Measurements from ENCODE around the gene RGS12. TPM values are rescaled to one million over a fixed set of nuclear protein-coding genes. Genes with fewer than 3 reads are reported as not detected.

Gene RGS12
- total RNA-seq, 2 donors from 2014 or later: 45.2 to 48.6 TPM

DNA sequence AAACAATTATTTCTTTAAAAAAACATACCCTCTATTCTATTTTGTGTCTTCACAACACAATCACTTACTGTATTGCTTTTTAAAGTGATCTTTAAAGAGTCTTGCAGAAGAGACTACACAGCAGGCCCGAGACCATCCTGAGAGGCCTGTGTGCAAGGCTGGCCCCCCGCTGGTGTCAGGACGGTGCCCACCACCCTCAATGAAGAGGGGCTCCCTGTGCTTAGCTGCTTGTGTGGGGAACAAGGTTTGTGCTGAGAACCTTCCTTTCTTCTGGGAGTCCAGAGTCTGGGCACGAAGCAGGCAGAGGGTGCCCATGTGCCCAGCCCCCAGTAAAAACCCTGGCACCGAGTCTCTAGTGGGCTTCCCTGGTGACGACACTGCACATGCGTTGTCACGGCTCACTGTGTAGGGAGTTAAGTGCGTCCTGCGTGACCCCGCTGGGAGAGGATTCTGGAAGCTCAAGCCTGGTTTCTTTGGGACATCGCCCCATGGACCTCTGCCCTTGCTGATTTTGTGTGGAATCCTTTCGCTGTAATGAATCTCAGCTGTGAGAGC, 22.0 kb downstream of the RGS12 start:
- WGBS, 2 experiments (ENCODE audit: insufficient coverage in 1 of 2, insufficient read length in 1 of 2): 94 to 97% methylated on average over 11 to 13 of the region's 13 CpGs
- Histone ChIP-seq H3K27ac (ENCODE audit: low read depth, low read length) (no peak overlapping the region), H3K36me3 (ENCODE audit: control insufficient read depth, insufficient read depth, low read length) (peaks cover 18% of the 10 kb centered on the region), H3K4me3 (ENCODE audit: low read length) (no peak overlapping the region), H3K27me3 (ENCODE audit: control insufficient read depth, insufficient read depth, low read length, poor library complexity, severe bottlenecking) (no peaks in the 10 kb centered on the region), H3K9ac (ENCODE audit: extremely low read depth, low read length, poor library complexity, severe bottlenecking) (no peak overlapping the region), H3K4me1 (ENCODE audit: control insufficient read depth, insufficient read depth, low read length) (no peaks in the 10 kb centered on the region), H3K9me3 (ENCODE audit: control insufficient read depth, low read length) (no peaks in the 10 kb centered on the region)
- peak; percentile 25 for DNase-seq
- H3K36me3 Mint-ChIP-seq (ENCODE audit: low read depth): peaks cover 16% of the 10 kb centered on the region
- no peak overlapping the region for H3K4me3 Mint-ChIP-seq
- no peaks in the 10 kb centered on the region for H3K9me3 Mint-ChIP-seq
- H3K4me1 Mint-ChIP-seq: no peaks in the 10 kb centered on the region
- TF ChIP-seq, protein P1, sequence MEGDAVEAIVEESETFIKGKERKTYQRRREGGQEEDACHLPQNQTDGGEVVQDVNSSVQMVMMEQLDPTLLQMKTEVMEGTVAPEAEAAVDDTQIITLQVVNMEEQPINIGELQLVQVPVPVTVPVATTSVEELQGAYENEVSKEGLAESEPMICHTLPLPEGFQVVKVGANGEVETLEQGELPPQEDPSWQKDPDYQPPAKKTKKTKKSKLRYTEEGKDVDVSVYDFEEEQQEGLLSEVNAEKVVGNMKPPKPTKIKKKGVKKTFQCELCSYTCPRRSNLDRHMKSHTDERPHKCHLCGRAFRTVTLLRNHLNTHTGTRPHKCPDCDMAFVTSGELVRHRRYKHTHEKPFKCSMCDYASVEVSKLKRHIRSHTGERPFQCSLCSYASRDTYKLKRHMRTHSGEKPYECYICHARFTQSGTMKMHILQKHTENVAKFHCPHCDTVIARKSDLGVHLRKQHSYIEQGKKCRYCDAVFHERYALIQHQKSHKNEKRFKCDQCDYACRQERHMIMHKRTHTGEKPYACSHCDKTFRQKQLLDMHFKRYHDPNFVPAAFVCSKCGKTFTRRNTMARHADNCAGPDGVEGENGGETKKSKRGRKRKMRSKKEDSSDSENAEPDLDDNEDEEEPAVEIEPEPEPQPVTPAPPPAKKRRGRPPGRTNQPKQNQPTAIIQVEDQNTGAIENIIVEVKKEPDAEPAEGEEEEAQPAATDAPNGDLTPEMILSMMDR (conservative IDR thresholded peaks at IDR 0.05): no peak
- no peak overlapping the region for H3K27ac Mint-ChIP-seq
- no peaks in the 10 kb centered on the region for H3K27me3 Mint-ChIP-seq (ENCODE audit: insufficient read depth)

DNA sequence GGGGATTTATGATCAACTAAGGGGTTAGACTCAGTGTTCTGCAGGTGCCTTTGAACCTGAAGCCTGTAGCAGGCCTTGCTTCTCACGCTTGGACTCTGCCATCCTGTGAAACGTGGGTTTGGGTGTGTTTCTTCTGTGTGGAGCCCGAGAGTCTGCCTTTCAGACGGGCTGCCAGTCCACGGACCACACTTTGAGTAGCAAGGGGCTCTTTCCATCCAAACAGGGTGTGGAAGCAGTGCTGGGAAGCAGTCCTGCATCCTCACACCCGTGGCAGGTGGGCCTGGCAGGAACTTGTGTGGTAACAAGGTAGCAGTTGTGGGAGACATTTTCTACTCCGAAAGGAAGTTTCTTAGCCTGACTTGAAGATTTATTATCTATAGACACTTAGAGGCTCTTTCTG, 22.7 kb downstream of the RGS12 start:
- H3K9ac ChIP-seq (ENCODE audit: extremely low read depth, low read length, poor library complexity, severe bottlenecking): no peak overlapping the region
- DNase-seq: peak; percentile 19
- peaks cover 6% of the 10 kb centered on the region for H3K4me1 Mint-ChIP-seq
- H3K4me3 Mint-ChIP-seq: no peak overlapping the region
- no peaks in the 10 kb centered on the region for H3K27me3 ChIP-seq (ENCODE audit: control insufficient read depth, insufficient read depth, low read length, poor library complexity, severe bottlenecking)
- peaks cover 18% of the 10 kb centered on the region for H3K36me3 ChIP-seq (ENCODE audit: control insufficient read depth, insufficient read depth, low read length)
- TF ChIP-seq, protein P1 (conservative IDR thresholded peaks at IDR 0.05): no peak
- no peak overlapping the region for H3K27ac Mint-ChIP-seq
- H3K9me3 Mint-ChIP-seq: no peaks in the 10 kb centered on the region
- 90 to 96% methylated on average over 5 to 7 of the region's 7 CpGs for WGBS, 2 experiments (ENCODE audit: insufficient coverage in 1 of 2, insufficient read length in 1 of 2)
- no peak overlapping the region for H3K4me3 ChIP-seq (ENCODE audit: low read length)
- H3K27me3 Mint-ChIP-seq (ENCODE audit: insufficient read depth): no peaks in the 10 kb centered on the region
- peaks cover 2% of the 10 kb centered on the region for H3K4me1 ChIP-seq (ENCODE audit: control insufficient read depth, insufficient read depth, low read length)
- H3K9me3 ChIP-seq (ENCODE audit: control insufficient read depth, low read length): no peaks in the 10 kb centered on the region
- peaks cover 16% of the 10 kb centered on the region for H3K36me3 Mint-ChIP-seq (ENCODE audit: low read depth)
- no peak overlapping the region for H3K27ac ChIP-seq (ENCODE audit: low read depth, low read length)

DNA sequence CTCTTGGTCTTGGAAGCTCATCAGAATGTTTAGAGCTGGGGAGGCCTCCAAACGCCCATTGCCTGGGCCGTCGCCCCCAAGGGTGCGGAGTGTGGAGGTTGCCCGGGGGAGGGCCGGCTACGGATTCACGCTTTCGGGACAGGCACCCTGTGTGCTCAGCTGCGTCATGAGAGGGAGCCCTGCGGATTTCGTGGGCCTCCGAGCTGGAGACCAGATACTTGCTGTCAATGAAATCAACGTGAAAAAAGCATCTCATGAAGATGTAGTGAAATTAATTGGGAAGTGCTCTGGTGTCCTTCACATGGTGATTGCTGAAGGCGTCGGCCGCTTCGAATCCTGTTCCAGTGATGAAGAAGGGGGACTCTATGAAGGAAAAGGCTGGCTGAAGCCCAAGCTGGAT, 23.3 kb downstream of the RGS12 start:
- TF ChIP-seq, protein P1 (conservative IDR thresholded peaks at IDR 0.05): no peak
- Mint-ChIP-seq H3K36me3 (ENCODE audit: low read depth) (peaks cover 16% of the 10 kb centered on the region), H3K4me1 (peaks cover 11% of the 10 kb centered on the region), H3K27me3 (ENCODE audit: insufficient read depth) (no peaks in the 10 kb centered on the region), H3K27ac (no peak overlapping the region), H3K9me3 (no peaks in the 10 kb centered on the region), H3K4me3 (no peak overlapping the region)
- Histone ChIP-seq H3K27me3 (ENCODE audit: control insufficient read depth, insufficient read depth, low read length, poor library complexity, severe bottlenecking) (no peaks in the 10 kb centered on the region), H3K9me3 (ENCODE audit: control insufficient read depth, low read length) (no peaks in the 10 kb centered on the region), H3K27ac (ENCODE audit: low read depth, low read length) (no peak overlapping the region), H3K9ac (ENCODE audit: extremely low read depth, low read length, poor library complexity, severe bottlenecking) (no peak overlapping the region), H3K36me3 (ENCODE audit: control insufficient read depth, insufficient read depth, low read length) (peaks cover 18% of the 10 kb centered on the region), H3K4me3 (ENCODE audit: low read length) (no peak overlapping the region), H3K4me1 (ENCODE audit: control insufficient read depth, insufficient read depth, low read length) (peaks cover 2% of the 10 kb centered on the region)
- DNase-seq: peak; percentile 20
- 93 to 97% methylated on average over 18 of the region's 18 CpGs for WGBS, 2 experiments (ENCODE audit: insufficient coverage in 1 of 2, insufficient read length in 1 of 2)

Measured in endodermal cell (in vitro differentiated cells).